Measurements from ENCODE around the gene STAC2.

The STAC2 gene

DNA sequence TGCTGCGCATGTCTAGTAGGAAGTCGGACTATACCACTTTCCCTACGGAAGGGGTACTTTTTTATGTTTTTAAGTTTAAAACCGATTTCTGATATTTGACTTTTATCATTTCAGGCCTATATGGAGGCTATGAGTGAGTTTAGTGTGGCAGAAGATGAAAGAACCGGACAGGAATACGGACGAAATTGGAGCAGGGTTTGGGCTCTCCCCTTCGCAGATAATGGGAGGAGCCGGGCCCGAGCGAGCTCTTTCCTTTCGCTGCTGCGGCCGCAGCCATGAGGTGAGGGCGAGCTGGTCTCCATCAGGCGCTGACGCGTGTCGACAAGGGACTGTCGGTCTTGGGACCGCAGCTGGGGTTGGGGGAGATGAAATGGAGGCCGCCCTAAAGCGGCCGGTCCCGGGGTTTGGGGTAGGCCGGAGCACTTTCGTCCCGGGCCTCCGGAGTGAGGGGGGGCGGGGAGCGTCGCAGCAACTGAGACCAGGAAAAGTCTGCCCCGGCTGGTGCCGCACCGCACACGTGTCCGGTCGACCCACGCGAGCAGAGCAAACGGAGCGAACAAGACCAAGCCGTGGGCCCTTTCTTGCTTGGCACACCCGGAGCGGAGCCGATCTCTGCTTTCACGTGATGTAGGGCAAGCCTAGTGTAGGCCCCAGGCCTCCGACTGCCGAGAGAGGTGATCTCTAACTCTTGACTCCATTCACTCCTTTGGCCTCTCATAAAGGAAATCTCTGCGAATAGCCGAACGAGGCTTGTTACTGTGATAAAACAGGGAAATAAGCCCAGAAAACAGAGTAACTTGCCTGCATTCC is 25.5 kb downstream of the STAC2 start, which contains the start of gene RPL19:
Gene RPL19 (plus strand): TSS at position 214 of the 810 bp plus-strand sequence. CDS start 62 bp downstream, at position 276.
- Histone ChIP-seq H3K4me1 (ENCODE audit: low read length) (peaks cover 16% of the 10 kb centered on the region), H3K79me2 (ENCODE audit: low read length) (peaks cover 42% of the 10 kb centered on the region), H2AFZ (ENCODE audit: low read length) (peak within 1 kb of the TSS; percentile 81), H3K9me2 (replicated peaks; ENCODE audit: insufficient read depth, low read length) (no peaks in the 10 kb centered on the region), H3K27me3 (replicated peaks; ENCODE audit: insufficient read depth, low read length) (no peaks in the 10 kb centered on the region), H4K20me1 (ENCODE audit: insufficient read depth, low read length) (peaks cover 11% of the 10 kb centered on the region), H3K9ac (ENCODE audit: low read length) (peak within 1 kb of the TSS; percentile 99), H3K4me3 (ENCODE audit: low read length) (peak within 1 kb of the TSS; percentile 94), H3K4me2 (ENCODE audit: low read depth, low read length) (peak within 1 kb of the TSS; percentile 91), H3K36me3 (replicated peaks; ENCODE audit: insufficient read depth, low read length) (peaks cover 19% of the 10 kb centered on the region), H3K27ac (ENCODE audit: low read length) (peak within 1 kb of the TSS; percentile 89), H3F3A (ENCODE audit: insufficient read depth, low read length) (peaks cover 72% of the 10 kb centered on the region), H3K9me3 (replicated peaks; ENCODE audit: insufficient read depth, low read length) (no peaks in the 10 kb centered on the region)
- TF ChIP-seq EZH2phosphoT487 (IDR thresholded peaks at IDR 0.05; ENCODE audit: low read length) (no peak), EZH2 (optimal IDR thresholded peaks at IDR 0.05; ENCODE audit: low read depth, low read length) (no peak)
- TF ChIP-seq, protein P1, sequence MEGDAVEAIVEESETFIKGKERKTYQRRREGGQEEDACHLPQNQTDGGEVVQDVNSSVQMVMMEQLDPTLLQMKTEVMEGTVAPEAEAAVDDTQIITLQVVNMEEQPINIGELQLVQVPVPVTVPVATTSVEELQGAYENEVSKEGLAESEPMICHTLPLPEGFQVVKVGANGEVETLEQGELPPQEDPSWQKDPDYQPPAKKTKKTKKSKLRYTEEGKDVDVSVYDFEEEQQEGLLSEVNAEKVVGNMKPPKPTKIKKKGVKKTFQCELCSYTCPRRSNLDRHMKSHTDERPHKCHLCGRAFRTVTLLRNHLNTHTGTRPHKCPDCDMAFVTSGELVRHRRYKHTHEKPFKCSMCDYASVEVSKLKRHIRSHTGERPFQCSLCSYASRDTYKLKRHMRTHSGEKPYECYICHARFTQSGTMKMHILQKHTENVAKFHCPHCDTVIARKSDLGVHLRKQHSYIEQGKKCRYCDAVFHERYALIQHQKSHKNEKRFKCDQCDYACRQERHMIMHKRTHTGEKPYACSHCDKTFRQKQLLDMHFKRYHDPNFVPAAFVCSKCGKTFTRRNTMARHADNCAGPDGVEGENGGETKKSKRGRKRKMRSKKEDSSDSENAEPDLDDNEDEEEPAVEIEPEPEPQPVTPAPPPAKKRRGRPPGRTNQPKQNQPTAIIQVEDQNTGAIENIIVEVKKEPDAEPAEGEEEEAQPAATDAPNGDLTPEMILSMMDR (IDR thresholded peaks at IDR 0.05; ENCODE audit: low read length) = no peak
- DNase-seq = peak; percentile 22

DNA sequence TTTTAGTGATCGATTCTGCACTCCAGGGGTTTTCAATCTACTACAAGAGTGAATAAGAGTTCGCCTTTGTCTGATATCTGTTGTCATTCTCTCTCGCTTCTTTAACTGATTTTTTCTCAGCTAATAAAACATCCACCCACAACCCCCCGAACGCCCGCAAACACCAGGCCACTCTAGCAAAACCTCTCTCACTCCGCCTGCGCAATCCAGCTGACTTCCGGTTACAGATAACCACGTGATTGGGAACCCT is 26.0 kb downstream of the STAC2 start:
- Histone ChIP-seq H3K36me3 (replicated peaks; ENCODE audit: insufficient read depth, low read length) (peaks cover 19% of the 10 kb centered on the region), H4K20me1 (ENCODE audit: insufficient read depth, low read length) (peaks cover 11% of the 10 kb centered on the region), H3K4me1 (ENCODE audit: low read length) (peaks cover 22% of the 10 kb centered on the region), H3K9ac (ENCODE audit: low read length) (peak overlapping the region; percentile 99), H3K27ac (ENCODE audit: low read length) (peak overlapping the region; percentile 89), H3F3A (ENCODE audit: insufficient read depth, low read length) (peaks cover 67% of the 10 kb centered on the region), H3K9me3 (replicated peaks; ENCODE audit: insufficient read depth, low read length) (no peaks in the 10 kb centered on the region), H3K27me3 (replicated peaks; ENCODE audit: insufficient read depth, low read length) (no peaks in the 10 kb centered on the region), H3K9me2 (replicated peaks; ENCODE audit: insufficient read depth, low read length) (no peaks in the 10 kb centered on the region), H2AFZ (ENCODE audit: low read length) (peak overlapping the region; percentile 81), H3K79me2 (ENCODE audit: low read length) (peaks cover 47% of the 10 kb centered on the region), H3K4me2 (ENCODE audit: low read depth, low read length) (peak overlapping the region; percentile 91), H3K4me3 (ENCODE audit: low read length) (peak overlapping the region; percentile 94)
- peak; percentile 96 for DNase-seq
- TF ChIP-seq, protein P1 (IDR thresholded peaks at IDR 0.05; ENCODE audit: low read length) = no peak
- TF ChIP-seq EZH2 (optimal IDR thresholded peaks at IDR 0.05; ENCODE audit: low read depth, low read length) = no peak

DNA sequence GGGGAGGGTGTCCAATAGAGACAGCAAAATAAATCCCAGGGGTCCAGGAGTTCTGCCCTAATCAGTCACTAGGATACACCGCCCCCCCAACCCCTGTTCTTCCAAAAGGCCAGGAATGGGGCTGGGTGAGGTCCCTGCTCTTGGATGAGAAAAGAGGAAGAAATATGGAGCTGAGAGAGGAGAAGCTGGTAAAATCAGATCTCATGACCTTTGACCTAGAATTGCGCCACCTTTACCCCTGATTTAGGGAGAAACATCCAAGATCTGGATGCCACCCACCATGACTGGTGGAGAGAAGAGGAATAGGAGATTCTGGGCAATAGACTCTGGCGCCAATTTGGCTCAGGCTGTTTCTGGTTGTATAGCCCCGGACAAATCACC is 27.6 kb downstream of the STAC2 start:
- H3K9ac ChIP-seq (ENCODE audit: low read length) = no peak overlapping the region
- DNase-seq = no peak
- H3K4me2 ChIP-seq (ENCODE audit: low read depth, low read length) = peak overlapping the region; percentile 89; the same call in 1 of the 2 replicates
- no peaks in the 10 kb centered on the region for H3K27me3 ChIP-seq (replicated peaks; ENCODE audit: insufficient read depth, low read length)
- H3K9me3 ChIP-seq (replicated peaks; ENCODE audit: insufficient read depth, low read length) = no peaks in the 10 kb centered on the region
- H3K79me2 ChIP-seq (ENCODE audit: low read length) = peaks cover 63% of the 10 kb centered on the region
- peaks cover 52% of the 10 kb centered on the region for H3F3A ChIP-seq (ENCODE audit: insufficient read depth, low read length)
- H3K36me3 ChIP-seq (replicated peaks; ENCODE audit: insufficient read depth, low read length) = peaks cover 12% of the 10 kb centered on the region
- H3K9me2 ChIP-seq (replicated peaks; ENCODE audit: insufficient read depth, low read length) = no peaks in the 10 kb centered on the region
- no peaks in the 10 kb centered on the region; the same call in none of the 2 replicates for H4K20me1 ChIP-seq (ENCODE audit: insufficient read depth, low read length)
- no peak overlapping the region for H3K27ac ChIP-seq (ENCODE audit: low read length)
- no peak overlapping the region for H3K4me3 ChIP-seq (ENCODE audit: low read length)
- H3K4me1 ChIP-seq (ENCODE audit: low read length) = peaks cover 30% of the 10 kb centered on the region
- TF ChIP-seq EZH2phosphoT487 (IDR thresholded peaks at IDR 0.05; ENCODE audit: low read length) (no peak), EZH2 (optimal IDR thresholded peaks at IDR 0.05; ENCODE audit: low read depth, low read length) (no peak)
- TF ChIP-seq, protein P1 (IDR thresholded peaks at IDR 0.05; ENCODE audit: low read length) = no peak
- peak overlapping the region; percentile 47; the same call in 1 of the 2 replicates for H2AFZ ChIP-seq (ENCODE audit: low read length)

Data from MM.1S (cell line).